Mammary epithelial cell (primary cell): ENCODE results near the gene C1orf159.

ENCODE experiments used
- EZH2 ChIP-seq: IDR thresholded peaks from 2 replicates; pipeline ENCODE4 v1.6.1; 2012; ENCODE audit warnings: low read length, inconsistent platforms, borderline replicate concordance
- TF ChIP-seq, protein P1 (sequence below), 2 donors: IDR thresholded peaks in 1 of 2; conservative IDR thresholded peaks in 1 of 2; 2 replicates each; pipeline ENCODE4 v1.5.1; 2011 to 2012; ENCODE audit warnings: inconsistent platforms in 2 of 2, low read length in 2 of 2, mild to moderate bottlenecking in 2 of 2, control low read depth in 1 of 2, low read depth in 1 of 2; ENCODE audit not compliant: insufficient read depth in 1 of 2; ENCODE audit errors: extremely low read depth in 1 of 2

GRCh38 chr1:1080122-1080757, 35.6 kb downstream of the C1orf159 start:
- TF ChIP-seq, protein P1, sequence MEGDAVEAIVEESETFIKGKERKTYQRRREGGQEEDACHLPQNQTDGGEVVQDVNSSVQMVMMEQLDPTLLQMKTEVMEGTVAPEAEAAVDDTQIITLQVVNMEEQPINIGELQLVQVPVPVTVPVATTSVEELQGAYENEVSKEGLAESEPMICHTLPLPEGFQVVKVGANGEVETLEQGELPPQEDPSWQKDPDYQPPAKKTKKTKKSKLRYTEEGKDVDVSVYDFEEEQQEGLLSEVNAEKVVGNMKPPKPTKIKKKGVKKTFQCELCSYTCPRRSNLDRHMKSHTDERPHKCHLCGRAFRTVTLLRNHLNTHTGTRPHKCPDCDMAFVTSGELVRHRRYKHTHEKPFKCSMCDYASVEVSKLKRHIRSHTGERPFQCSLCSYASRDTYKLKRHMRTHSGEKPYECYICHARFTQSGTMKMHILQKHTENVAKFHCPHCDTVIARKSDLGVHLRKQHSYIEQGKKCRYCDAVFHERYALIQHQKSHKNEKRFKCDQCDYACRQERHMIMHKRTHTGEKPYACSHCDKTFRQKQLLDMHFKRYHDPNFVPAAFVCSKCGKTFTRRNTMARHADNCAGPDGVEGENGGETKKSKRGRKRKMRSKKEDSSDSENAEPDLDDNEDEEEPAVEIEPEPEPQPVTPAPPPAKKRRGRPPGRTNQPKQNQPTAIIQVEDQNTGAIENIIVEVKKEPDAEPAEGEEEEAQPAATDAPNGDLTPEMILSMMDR (conservative IDR thresholded peaks at IDR 0.05 in 1 of 2, IDR thresholded peaks at IDR 0.05 in 1 of 2; ENCODE audit: extremely low read depth in 1 of 2, insufficient read depth in 1 of 2, low read depth in 1 of 2, low read length in 2 of 2): no peak
- no peak for TF ChIP-seq EZH2
